Measurements from ENCODE around the gene VEZT. TPM values are rescaled to one million over a fixed set of nuclear protein-coding genes. Genes with fewer than 3 reads are reported as not detected.

Gene VEZT
- total RNA-seq, 1 donor from 2014 or later, result 148 TPM

DNA sequence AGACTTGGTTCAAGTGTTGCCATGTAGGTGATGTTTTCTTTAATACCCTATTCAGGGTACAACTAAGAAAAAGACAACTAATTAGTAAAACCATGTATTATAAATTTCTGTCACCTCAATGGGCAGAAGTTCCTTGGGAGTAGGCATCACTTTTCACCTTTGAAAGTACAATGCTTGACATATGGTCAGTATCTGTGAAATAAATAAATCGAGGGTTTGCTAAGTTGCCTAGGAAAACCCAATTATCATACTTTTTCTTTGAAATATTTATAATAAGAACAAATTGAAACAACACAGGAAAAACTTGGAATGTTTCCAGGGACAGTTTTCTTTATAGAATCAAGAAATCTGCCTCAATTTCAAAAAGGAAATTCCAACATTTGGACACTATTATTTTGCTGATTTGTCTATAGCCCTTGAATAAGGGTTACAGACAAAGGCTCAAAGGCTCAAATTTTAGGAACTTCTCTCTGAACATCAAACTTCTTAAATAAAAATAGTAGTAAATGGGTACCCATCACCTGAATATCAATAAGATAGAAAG lies 14.0 kb upstream of the VEZT start:
- TF ChIP-seq CTCF (IDR thresholded peaks at IDR 0.05; ENCODE audit: partially characterized antibody, unreplicated experiment), result no peak
- Mint-ChIP-seq H3K27me3 (ENCODE audit: unreplicated experiment) (peaks cover 3% of the 10 kb centered on the region), H3K36me3 (ENCODE audit: unreplicated experiment) (peaks cover 9% of the 10 kb centered on the region), H3K9me3 (ENCODE audit: unreplicated experiment) (peaks cover 4% of the 10 kb centered on the region), H3K4me1 (ENCODE audit: low read depth, unreplicated experiment) (peaks cover 26% of the 10 kb centered on the region), H3K4me3 (ENCODE audit: unreplicated experiment) (no peak overlapping the region), H3K27ac (ENCODE audit: unreplicated experiment) (no peak overlapping the region)
- no peak for DNase-seq

- Mint-ChIP-seq H3K4me3 (ENCODE audit: unreplicated experiment) (peak overlapping the region; percentile 30), H3K4me1 (ENCODE audit: low read depth, unreplicated experiment) (peaks cover 34% of the 10 kb centered on the region), H3K27ac (ENCODE audit: unreplicated experiment) (peak overlapping the region; percentile 37), H3K9me3 (ENCODE audit: unreplicated experiment) (peaks cover 7% of the 10 kb centered on the region), H3K36me3 (ENCODE audit: unreplicated experiment) (peaks cover 9% of the 10 kb centered on the region), H3K27me3 (ENCODE audit: unreplicated experiment) (peaks cover 5% of the 10 kb centered on the region)
- no peak for TF ChIP-seq CTCF (IDR thresholded peaks at IDR 0.05; ENCODE audit: partially characterized antibody, unreplicated experiment)
- DNase-seq, result no peak
Observed at GRCh38 chr12:95204141-95204866, 13.3 kb upstream of the VEZT start.

GRCh38 chr12:95205016-95205624 lies 12.5 kb upstream of the VEZT start:
- Mint-ChIP-seq H3K36me3 (ENCODE audit: unreplicated experiment) (peaks cover 9% of the 10 kb centered on the region), H3K9me3 (ENCODE audit: unreplicated experiment) (peaks cover 7% of the 10 kb centered on the region), H3K27ac (ENCODE audit: unreplicated experiment) (no peak overlapping the region), H3K4me3 (ENCODE audit: unreplicated experiment) (no peak overlapping the region), H3K27me3 (ENCODE audit: unreplicated experiment) (peaks cover 5% of the 10 kb centered on the region), H3K4me1 (ENCODE audit: low read depth, unreplicated experiment) (peaks cover 37% of the 10 kb centered on the region)
- DNase-seq, result no peak
- no peak for TF ChIP-seq CTCF (IDR thresholded peaks at IDR 0.05; ENCODE audit: partially characterized antibody, unreplicated experiment)

DNA sequence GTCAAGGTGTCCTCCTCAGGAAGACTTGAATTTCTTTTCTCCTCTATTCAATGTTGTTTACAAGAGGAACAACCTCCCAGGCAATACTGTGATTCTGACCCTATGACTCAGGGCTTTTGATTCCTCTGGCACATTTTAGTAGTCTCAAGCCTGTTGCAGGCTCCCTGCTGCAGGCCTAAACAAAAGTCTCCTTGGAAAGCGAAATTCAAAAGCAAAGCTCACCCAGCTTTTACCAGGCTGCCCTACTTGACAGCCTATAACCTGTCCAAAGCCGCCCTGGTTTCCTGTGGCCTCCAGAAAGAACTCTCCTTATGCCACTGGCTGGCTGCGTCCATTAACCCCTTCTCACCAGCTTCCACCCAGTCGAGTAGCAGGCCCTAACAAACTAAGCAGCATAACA lies 11.9 kb upstream of the VEZT start:
- H3K36me3 Mint-ChIP-seq (ENCODE audit: unreplicated experiment), result peaks cover 9% of the 10 kb centered on the region
- DNase-seq, result no peak
- TF ChIP-seq CTCF (IDR thresholded peaks at IDR 0.05; ENCODE audit: partially characterized antibody, unreplicated experiment), result no peak
- H3K4me1 Mint-ChIP-seq (ENCODE audit: low read depth, unreplicated experiment), result peaks cover 35% of the 10 kb centered on the region
- peaks cover 5% of the 10 kb centered on the region for H3K27me3 Mint-ChIP-seq (ENCODE audit: unreplicated experiment)
- H3K9me3 Mint-ChIP-seq (ENCODE audit: unreplicated experiment), result peaks cover 7% of the 10 kb centered on the region
- H3K27ac Mint-ChIP-seq (ENCODE audit: unreplicated experiment), result no peak overlapping the region
- no peak overlapping the region for H3K4me3 Mint-ChIP-seq (ENCODE audit: unreplicated experiment)

DNA sequence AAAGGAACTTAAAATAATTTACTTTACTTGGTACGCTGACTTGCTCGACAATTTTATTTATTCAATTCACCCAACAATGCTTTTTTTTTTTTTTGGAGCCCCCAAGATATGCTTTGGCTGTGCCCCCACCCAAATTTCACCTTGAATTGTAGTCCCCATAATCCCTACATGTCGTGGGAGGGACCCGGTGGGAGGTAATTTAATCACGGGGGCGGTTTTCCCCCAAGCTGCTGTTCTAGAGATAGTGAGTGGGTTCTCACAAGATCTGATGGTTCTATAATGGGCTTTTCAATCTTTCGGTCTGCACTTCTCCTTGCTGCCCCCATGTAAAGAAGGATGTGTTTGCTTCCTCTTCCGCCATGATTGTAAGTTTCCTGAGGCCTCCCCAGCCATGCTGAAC lies 10.7 kb upstream of the VEZT start:
- no peak overlapping the region for H3K4me3 Mint-ChIP-seq (ENCODE audit: unreplicated experiment)
- H3K4me1 Mint-ChIP-seq (ENCODE audit: low read depth, unreplicated experiment), result peaks cover 30% of the 10 kb centered on the region
- no peak overlapping the region for H3K27ac Mint-ChIP-seq (ENCODE audit: unreplicated experiment)

More for the DNA sequence above, 10.7 kb upstream of the VEZT start:
- DNase-seq, result no peak
- peaks cover 7% of the 10 kb centered on the region for H3K9me3 Mint-ChIP-seq (ENCODE audit: unreplicated experiment)
- H3K36me3 Mint-ChIP-seq (ENCODE audit: unreplicated experiment), result peaks cover 9% of the 10 kb centered on the region
- TF ChIP-seq CTCF (IDR thresholded peaks at IDR 0.05; ENCODE audit: partially characterized antibody, unreplicated experiment), result no peak
- H3K27me3 Mint-ChIP-seq (ENCODE audit: unreplicated experiment), result peaks cover 5% of the 10 kb centered on the region
